K562 (cell line): Measurements from ENCODE around the gene DYNC1I1.

Experiments
- ESRRA ChIP-seq: fragments of 450-650 bp; IDR thresholded peaks from 2 replicates; pipeline ENCODE4 v1.6.1; 2014; ENCODE audit warnings: low read depth, mild to moderate bottlenecking, moderate library complexity, borderline replicate concordance
- HOXB6 ChIP-seq: fragments of 250-450 bp; sonication (Bioruptor Pico); IDR thresholded peaks from 2 replicates; pipeline ENCODE4 v1.5.1; 2022; ENCODE audit warnings: mild to moderate bottlenecking, borderline replicate concordance
- POLR2A ChIP-seq: fragments of 450-650 bp; conservative IDR thresholded peaks from 2 replicates; pipeline ENCODE4 v1.6.1; 2016
- SRSF9 ChIP-seq: fragments of 200-400 bp; formaldehyde crosslinking; IDR thresholded peaks from 2 replicates; pipeline ENCODE4 v1.6.1; 2017; ENCODE audit warnings: low read depth, low read length, borderline replicate concordance
- YY1 ChIP-seq, 3 experiments: IDR thresholded peaks; 2 replicates each; pipeline ENCODE4 v1.6.1; 2011; ENCODE audit warnings: low read length in 2 of 3, mild to moderate bottlenecking in 2 of 3, moderate library complexity in 2 of 3, borderline replicate concordance in 1 of 3, control low read depth in 1 of 3, low read depth in 1 of 3; ENCODE audit not compliant: insufficient read depth in 3 of 3, insufficient replicate concordance in 2 of 3, control insufficient read depth in 1 of 3, insufficient read length in 1 of 3; ENCODE audit errors: extremely low read depth in 1 of 3
- ZNF282 ChIP-seq: sonication (generic); formaldehyde crosslinking; IDR thresholded peaks from 2 replicates; pipeline ENCODE4 v1.8.1; 2023; ENCODE audit warnings: missing genetic modification reagents
- ZNF766 ChIP-seq: fragments of 200-800 bp; sonication (Bioruptor generic); conservative IDR thresholded peaks from 2 replicates; pipeline ENCODE4 v1.6.1; 2016; ENCODE audit warnings: missing genetic modification characterization, missing compliant biosample characterization

DNA sequence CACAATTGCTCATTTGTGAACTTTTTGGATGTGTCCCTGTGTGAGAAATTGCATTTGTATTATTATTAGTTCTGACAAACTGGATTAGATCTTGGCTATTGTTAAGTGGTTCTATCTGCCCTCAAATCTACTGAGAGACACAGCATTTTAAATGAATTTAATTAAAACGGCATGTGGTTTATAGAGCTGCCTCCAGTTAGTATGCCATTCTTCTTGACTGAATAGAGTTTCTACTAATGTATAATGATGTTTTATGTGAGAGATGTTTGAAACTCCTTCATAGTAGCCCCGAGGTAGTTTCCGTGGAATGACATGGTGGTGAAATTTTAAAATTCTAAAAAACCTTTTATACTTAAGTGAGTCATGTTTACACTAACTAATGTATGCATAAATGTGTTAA is 110.9 kb downstream of the DYNC1I1 start:
- no peak for TF ChIP-seq ZNF766 (CRISPR knock-in tag)
- TF ChIP-seq SRSF9, result no peak
- TF ChIP-seq YY1 (IDR thresholded peaks at IDR 0.05; ENCODE audit: borderline replicate concordance in 1 of 3, control insufficient read depth in 1 of 3, extremely low read depth in 1 of 3, insufficient read depth in 3 of 3, insufficient read length in 1 of 3, insufficient replicate concordance in 2 of 3, low read depth in 1 of 3, low read length in 2 of 3), result no peak
- no peak for TF ChIP-seq HOXB6
- TF ChIP-seq ESRRA, result no peak
- no peak for TF ChIP-seq ZNF282
- no peak for TF ChIP-seq POLR2A
